SK-N-SH (cell line): ENCODE results near the gene BTD. TPM values are rescaled to one million over a fixed set of nuclear protein-coding genes. Genes with fewer than 3 reads are reported as not detected.
"Not testable (repeated sequence)": the region's sequence is repeated elsewhere in the genome, so short reads cannot be mapped to it uniquely, and the experiment has no call there.

Experiments used
- CTCF ChIA-PET: fragments of 300-600, 350-600 bp; formaldehyde crosslinking; extraction: SDS; loops from one replicate; lab custom pipeline; 2021; lab: Yijun Ruan, JAX
- POLR2A ChIA-PET: fragments of 350-600 bp; sonication (Branson Sonifier 250); formaldehyde crosslinking; extraction: SDS; loops from one replicate; lab custom pipeline; 2020; ENCODE audit warnings: antibody characterized with exemption, inconsistent platforms; lab: Yijun Ruan, JAX
- DNase-seq: peaks from one replicate; pipeline ENCODE4 v3.0.0; 2012
- H2AFZ ChIP-seq: fragments of 200-600 bp; sonication (generic); 2 replicates; pipeline ENCODE4 v1.8.1; 2016; ENCODE audit warnings: antibody characterized with exemption, mild to moderate bottlenecking, low read depth
- H3F3A ChIP-seq: fragments of 200-600 bp; sonication (generic); replicated peaks from 2 replicates; pipeline ENCODE3; 2016; ENCODE audit warnings: antibody characterized with exemption, mild to moderate bottlenecking; ENCODE audit not compliant: insufficient read depth
- H3K27ac ChIP-seq, 2 experiments: fragments of 200-500 bp in 1 of 2; fragments of 200-600 bp in 1 of 2; sonication (Bioruptor generic) in 1 of 2; sonication (generic), shearing (Covaris generic) in 1 of 2; 2 replicates each; pipeline versions ENCODE4 v1.5.1 to v1.6.1; 2014 to 2016; ENCODE audit warnings: low read depth in 2 of 2, inconsistent platforms in 1 of 2, low read length in 1 of 2, mild to moderate bottlenecking in 1 of 2, mixed read lengths in 1 of 2
- H3K27me3 ChIP-seq: fragments of 200-600 bp; sonication (generic), shearing (Covaris generic); 2 replicates; pipeline ENCODE4 v1.6.1; 2016; ENCODE audit warnings: mixed run types; ENCODE audit not compliant: insufficient read depth
- H3K36me3 ChIP-seq, 2 experiments: fragments of 200-500 bp in 1 of 2; fragments of 200-600 bp in 1 of 2; sonication (Bioruptor generic) in 1 of 2; sonication (generic) in 1 of 2; replicated peaks in 1 of 2; 2 replicates each; pipeline versions ENCODE3 to v1.5.1; 2014 to 2016; ENCODE audit warnings: low read length in 1 of 2, mild to moderate bottlenecking in 1 of 2; ENCODE audit not compliant: insufficient read depth in 2 of 2, control insufficient read depth in 1 of 2
- H3K4me1 ChIP-seq, 2 experiments: fragments of 200-500 bp in 1 of 2; fragments of 200-600 bp in 1 of 2; sonication (Bioruptor generic) in 1 of 2; sonication (generic), shearing (Covaris generic) in 1 of 2; 2 replicates each; pipeline versions ENCODE4 v1.5.1 to v1.6.1; 2014 to 2016; ENCODE audit warnings: low read depth in 1 of 2, low read length in 1 of 2, mixed run types in 1 of 2; ENCODE audit not compliant: insufficient read depth in 2 of 2, control insufficient read depth in 1 of 2
- H3K4me2 ChIP-seq: fragments of 200-600 bp; sonication (generic), shearing (Covaris generic); 2 replicates; pipeline ENCODE4 v1.6.1; 2017; ENCODE audit warnings: mixed run types
- H3K4me3 ChIP-seq, 2 experiments: fragments of 200-500 bp in 1 of 2; fragments of 200-600 bp in 1 of 2; sonication (Bioruptor generic) in 1 of 2; sonication (generic), shearing (Covaris generic) in 1 of 2; 2 replicates each; pipeline versions ENCODE4 v1.5.1 to v1.8.1; 2014 to 2016; ENCODE audit warnings: low read depth in 2 of 2, inconsistent platforms in 1 of 2, low read length in 1 of 2, mild to moderate bottlenecking in 1 of 2, mixed read lengths in 1 of 2, moderate library complexity in 1 of 2
- H3K79me2 ChIP-seq: fragments of 200-600 bp; sonication (generic); 2 replicates; pipeline ENCODE4 v1.8.1; 2017; ENCODE audit warnings: mild to moderate bottlenecking; ENCODE audit not compliant: insufficient read depth
- H3K9ac ChIP-seq: fragments of 200-600 bp; sonication (generic); 2 replicates; pipeline ENCODE4 v1.6.1; 2017; ENCODE audit warnings: mixed run types
- H3K9me2 ChIP-seq: fragments of 200-600 bp; sonication (generic); 2 replicates; pipeline ENCODE4 v1.6.1; 2017; ENCODE audit warnings: mixed run types
- H3K9me3 ChIP-seq: fragments of 200-600 bp; sonication (generic); 2 replicates; pipeline ENCODE4 v1.6.1; 2017; ENCODE audit warnings: mixed run types, mild to moderate bottlenecking, moderate library complexity
- H4K20me1 ChIP-seq: fragments of 200-600 bp; sonication (generic); 2 replicates; pipeline ENCODE4 v1.6.1; 2017; ENCODE audit warnings: mild to moderate bottlenecking, mixed run types; ENCODE audit not compliant: insufficient read depth
- CTCF ChIP-seq: fragments of 200-600 bp; sonication (generic); IDR thresholded peaks from 2 replicates; pipeline ENCODE4 v1.6.1; 2017; ENCODE audit warnings: antibody characterized with exemption, mild to moderate bottlenecking, moderate library complexity
- EP300 ChIP-seq, 2 experiments: IDR thresholded peaks; 2 replicates each; pipeline versions ENCODE4 v1.4.0 to v1.6.1; 2012; ENCODE audit warnings: borderline replicate concordance in 1 of 2, low read depth in 1 of 2, low read length in 1 of 2
- FOSL2 ChIP-seq: IDR thresholded peaks from 2 replicates; pipeline ENCODE4 v1.4.0; 2012; ENCODE audit warnings: low read depth, mild to moderate bottlenecking, moderate library complexity, borderline replicate concordance
- GABPA ChIP-seq: IDR thresholded peaks from 2 replicates; pipeline ENCODE4 v1.4.0; 2012; ENCODE audit warnings: low read depth, mild to moderate bottlenecking
- IRF3 ChIP-seq: fragments of 150-350 bp; IDR thresholded peaks from 2 replicates; pipeline ENCODE4 v1.6.1; 2016; ENCODE audit warnings: mild to moderate bottlenecking, low read depth, low read length
- JUND ChIP-seq: IDR thresholded peaks from 2 replicates; pipeline ENCODE4 v1.4.0; 2012
- MAX ChIP-seq: IDR thresholded peaks from 2 replicates; pipeline ENCODE4 v1.4.0; 2012; ENCODE audit warnings: low read depth
- NFIC ChIP-seq: IDR thresholded peaks from 2 replicates; pipeline ENCODE4 v1.4.0; 2012; ENCODE audit warnings: borderline replicate concordance
- NRF1 ChIP-seq: IDR thresholded peaks from 2 replicates; pipeline ENCODE4 v1.6.1; 2012; ENCODE audit warnings: low read depth, mild to moderate bottlenecking, low read length
- RAD21 ChIP-seq: IDR thresholded peaks from 2 replicates; pipeline ENCODE4 v1.6.1; 2012; ENCODE audit warnings: mild to moderate bottlenecking, low read length
- RFX5 ChIP-seq: IDR thresholded peaks from 2 replicates; pipeline ENCODE4 v1.6.1; 2012; ENCODE audit warnings: mild to moderate bottlenecking, improper control_type of control experiment, low read length
- RXRA ChIP-seq: IDR thresholded peaks from 2 replicates; pipeline ENCODE4 v1.4.0; 2012; ENCODE audit warnings: low read depth, mild to moderate bottlenecking, borderline replicate concordance
- TAF1 ChIP-seq: IDR thresholded peaks from 2 replicates; pipeline ENCODE4 v1.6.1; 2012; ENCODE audit warnings: low read depth, mild to moderate bottlenecking, low read length, moderate library complexity, borderline replicate concordance
- TEAD4 ChIP-seq: IDR thresholded peaks from 2 replicates; pipeline ENCODE4 v1.4.0; 2012; ENCODE audit warnings: mild to moderate bottlenecking, borderline replicate concordance; ENCODE audit not compliant: insufficient read depth
- whole genome bisulfite sequencing: methylation state at CpG from one replicate; pipeline ENCODE4 v1.1.6; 2017; ENCODE audit warnings: low lambda C conversion rate; 5-methylcytosine and 5-hydroxymethylcytosine counted together
- polyA plus RNA-seq, 3 experiments: library from polyadenylated mRNA; depleted of rRNA; stranded (reverse); fragments of >200 nt; gene quantifications; 2 replicates each; pipeline ENCODE4 v1.2.3, GENCODE V29; 2012

BTD gene
- polyA plus RNA-seq, 1 of the 3 experiments (the other 2 are of a cell fraction), result 23.6 TPM

GRCh38 chr3:15602146-15602536 is 596 bp downstream of the BTD start (continued):
- TF ChIP-seq CTCF (no peak), TEAD4 (no peak), NRF1 (no peak)

- CTCF ChIA-PET, H3K9me2 ChIP-seq, H3K9me3 ChIP-seq, POLR2A ChIA-PET, H3K27me3 ChIP-seq, H3F3A ChIP-seq, H4K20me1 ChIP-seq, DNase-seq: not testable (repeated sequence)
- Histone ChIP-seq H3K4me1 (peaks cover 14 to 15% of the 10 kb centered on the region in 2 experiments; a peak in 3 of 4 replicates), H3K9ac (peak overlapping the region; percentile 86), H3K79me2 (peaks cover 31% of the 10 kb centered on the region), H3K4me3 (peak overlapping the region; percentile 99; a peak in 2 of 4 replicates), H3K4me2 (peak overlapping the region; percentile 95), H3K27ac (peak overlapping the region; percentile 87 to 95; a peak in 2 of 4 replicates), H2AFZ (peak overlapping the region; percentile 97; the same call in 1 of the 2 replicates), H3K36me3 (peaks cover 17 to 22% of the 10 kb centered on the region in 2 experiments)
- WGBS, result 99% methylated on average over 3 of the region's 3 CpGs
Measured at GRCh38 chr3:15602816-15603215, 1.3 kb downstream of the BTD start.

- CTCF ChIA-PET, result interaction anchor here (0.6 kb wide), 1 partner anchor 9 kb away, joined by 3 read pairs; no protein-coding TSS in a partner anchor
- H3K9ac ChIP-seq, H3K9me2 ChIP-seq, H3K27ac ChIP-seq, H4K20me1 ChIP-seq, H3K27me3 ChIP-seq, H3K4me2 ChIP-seq, POLR2A ChIA-PET, DNase-seq, H3K4me3 ChIP-seq, H3F3A ChIP-seq, H3K9me3 ChIP-seq, H2AFZ ChIP-seq: not testable (repeated sequence)
- WGBS, result 92% methylated on average over 1 of the region's 1 CpG
- peaks cover 4 to 10% of the 10 kb centered on the region in 2 experiments for H3K36me3 ChIP-seq
- peaks cover 14 to 15% of the 10 kb centered on the region in 2 experiments; a peak in 3 of 4 replicates for H3K4me1 ChIP-seq
- H3K79me2 ChIP-seq, result peaks cover 23% of the 10 kb centered on the region
Measured at GRCh38 chr3:15604584-15604983, 3.0 kb downstream of the BTD start.

- H3K27me3 ChIP-seq, result no peaks in the 10 kb centered on the region
- 89% methylated on average over 2 of the region's 2 CpGs for WGBS
- DNase-seq, result no peak
- H3K36me3 ChIP-seq, result peaks cover 0 to 3% of the 10 kb centered on the region in 2 experiments
- H4K20me1 ChIP-seq, result no peaks in the 10 kb centered on the region
- H3K4me2 ChIP-seq, result no peak overlapping the region
- H3K9me3 ChIP-seq, result no peaks in the 10 kb centered on the region
- H3F3A ChIP-seq, result peaks cover 17% of the 10 kb centered on the region
- no peaks in the 10 kb centered on the region for H3K9me2 ChIP-seq
- peaks cover 5 to 6% of the 10 kb centered on the region in 2 experiments; a peak in 3 of 4 replicates for H3K4me1 ChIP-seq
- CTCF ChIA-PET, result interaction anchor here (0.9 kb wide), 1 partner anchor 404 kb away, joined by 4 read pairs; no protein-coding TSS in a partner anchor
- no peak overlapping the region for H2AFZ ChIP-seq
- no peak overlapping the region for H3K27ac ChIP-seq
- no peak overlapping the region for H3K9ac ChIP-seq
- H3K4me3 ChIP-seq, result no peak overlapping the region
- peaks cover 7% of the 10 kb centered on the region; the same call in 1 of the 2 replicates for H3K79me2 ChIP-seq
- TF ChIP-seq EP300 (IDR thresholded peaks at IDR 0.05; ENCODE audit: borderline replicate concordance in 1 of 2, low read depth in 1 of 2, low read length in 1 of 2) (no peak), TAF1 (no peak), NFIC (no peak), RFX5 (no peak), IRF3 (no peak), GABPA (no peak), FOSL2 (no peak), RAD21 (no peak), MAX (no peak), JUND (no peak), RXRA (no peak)
- POLR2A ChIA-PET, result no interaction called here
Measured at GRCh38 chr3:15606434-15606891, 4.9 kb downstream of the BTD start.
